ENCODE data around the gene TTPAL. TPM values are rescaled to one million over a fixed set of nuclear protein-coding genes. Genes with fewer than 3 reads are reported as not detected.

Gene TTPAL
- total and polyA plus RNA-seq, 9 of the 15 experiments (the other 6 are each of a cell fraction or from before 2014, with no cell fraction given): 1.1 to 7.0 (median 2.6) TPM

DNA sequence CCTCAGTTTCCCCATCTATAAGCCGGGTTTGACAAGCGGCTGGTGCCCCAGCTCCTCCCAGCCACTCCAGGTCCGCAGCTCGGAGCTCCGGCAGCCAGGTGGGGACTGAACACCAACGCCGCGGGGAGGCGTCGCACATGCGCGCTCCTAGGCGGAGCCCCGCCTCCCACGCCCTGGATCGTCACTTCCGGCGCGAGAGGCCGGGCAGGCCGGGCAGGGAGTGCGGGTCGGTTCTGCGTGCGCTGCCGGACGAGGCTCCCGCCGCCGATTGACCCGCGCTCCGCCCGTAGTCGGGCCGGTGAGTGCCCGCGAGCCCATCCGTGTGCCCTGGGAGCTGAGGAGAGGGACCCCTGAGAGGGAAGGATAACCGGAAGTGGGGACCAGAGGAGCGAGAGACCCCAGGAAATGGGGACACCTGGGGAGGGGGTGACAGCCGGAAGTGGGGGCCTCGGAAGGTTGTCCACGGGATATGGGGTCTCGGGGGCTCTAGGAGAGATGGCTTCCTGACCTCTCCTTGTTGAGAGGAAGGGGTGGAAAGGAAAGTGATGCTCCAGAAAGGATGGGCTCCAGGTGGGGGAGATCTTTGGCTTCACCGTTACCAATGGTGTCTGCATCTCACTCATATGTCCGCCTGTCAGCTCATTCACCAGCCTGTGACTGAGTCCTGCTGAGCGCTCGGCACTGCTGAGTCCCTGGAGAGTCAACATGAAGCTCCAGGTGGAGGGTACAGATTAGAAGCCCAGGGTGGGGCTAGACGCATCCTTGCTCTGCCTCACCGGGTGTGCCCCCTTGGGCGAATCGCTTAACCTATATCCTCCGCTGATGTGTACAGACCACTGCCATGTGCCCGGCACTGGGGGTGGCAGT is at the start of gene TTPAL (continued):
- TF ChIP-seq SUPT5H (IDR thresholded peaks at IDR 0.05) (peak; percentile 98), ETS2 (tag; IDR thresholded peaks at IDR 0.05; ENCODE audit: borderline replicate concordance, poor library complexity, severe bottlenecking) (no peak), ZNF561 (CRISPR knock-in tag; conservative IDR thresholded peaks at IDR 0.05) (peak; percentile 69; the same call in 1 of the 2 replicates), ZNF121 (CRISPR knock-in tag; conservative IDR thresholded peaks at IDR 0.05) (no peak), CSDE1 (IDR thresholded peaks at IDR 0.05) (no peak; a peak in 1 of 4 replicates), BRD4 (IDR thresholded peaks at IDR 0.05) (peak; percentile 37; the same call in 1 of the 2 replicates), ZNF780A (CRISPR knock-in tag; IDR thresholded peaks at IDR 0.05) (0 out of 2 replicates have a peak, but pooled peaks have one; percentile 41), XRCC5 (IDR thresholded peaks at IDR 0.05; ENCODE audit: low read depth, low read length) (0 out of 2 replicates have a peak, but pooled peaks have one; percentile 69), HNRNPL (IDR thresholded peaks at IDR 0.05; ENCODE audit: low read depth, low read length) (0 out of 2 replicates have a peak, but pooled peaks have one; percentile 28), HNRNPK (IDR thresholded peaks at IDR 0.05; ENCODE audit: low read depth, low read length, poor library complexity, severe bottlenecking) (no peak), GABPB1 (CRISPR knock-in tag; IDR thresholded peaks at IDR 0.05) (peak; percentile 97), LEF1 (IDR thresholded peaks at IDR 0.05) (no peak), HCFC1 (IDR thresholded peaks at IDR 0.05; ENCODE audit: low read depth, low read length) (peak; percentile 24; the same call in 1 of the 2 replicates), SMARCB1 (IDR thresholded peaks at IDR 0.05; ENCODE audit: insufficient read length, low read depth) (no peak)
- TF ChIP-seq, protein P1, sequence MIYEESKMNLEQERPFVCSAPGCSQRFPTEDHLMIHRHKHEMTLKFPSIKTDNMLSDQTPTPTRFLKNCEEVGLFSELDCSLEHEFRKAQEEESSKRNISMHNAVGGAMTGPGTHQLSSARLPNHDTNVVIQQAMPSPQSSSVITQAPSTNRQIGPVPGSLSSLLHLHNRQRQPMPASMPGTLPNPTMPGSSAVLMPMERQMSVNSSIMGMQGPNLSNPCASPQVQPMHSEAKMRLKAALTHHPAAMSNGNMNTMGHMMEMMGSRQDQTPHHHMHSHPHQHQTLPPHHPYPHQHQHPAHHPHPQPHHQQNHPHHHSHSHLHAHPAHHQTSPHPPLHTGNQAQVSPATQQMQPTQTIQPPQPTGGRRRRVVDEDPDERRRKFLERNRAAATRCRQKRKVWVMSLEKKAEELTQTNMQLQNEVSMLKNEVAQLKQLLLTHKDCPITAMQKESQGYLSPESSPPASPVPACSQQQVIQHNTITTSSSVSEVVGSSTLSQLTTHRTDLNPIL (CRISPR knock-in tag; IDR thresholded peaks at IDR 0.05): no peak
- TF ChIP-seq, protein P2, sequence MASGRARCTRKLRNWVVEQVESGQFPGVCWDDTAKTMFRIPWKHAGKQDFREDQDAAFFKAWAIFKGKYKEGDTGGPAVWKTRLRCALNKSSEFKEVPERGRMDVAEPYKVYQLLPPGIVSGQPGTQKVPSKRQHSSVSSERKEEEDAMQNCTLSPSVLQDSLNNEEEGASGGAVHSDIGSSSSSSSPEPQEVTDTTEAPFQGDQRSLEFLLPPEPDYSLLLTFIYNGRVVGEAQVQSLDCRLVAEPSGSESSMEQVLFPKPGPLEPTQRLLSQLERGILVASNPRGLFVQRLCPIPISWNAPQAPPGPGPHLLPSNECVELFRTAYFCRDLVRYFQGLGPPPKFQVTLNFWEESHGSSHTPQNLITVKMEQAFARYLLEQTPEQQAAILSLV (tag; IDR thresholded peaks at IDR 0.05): no peak
- TF ChIP-seq, protein P3, sequence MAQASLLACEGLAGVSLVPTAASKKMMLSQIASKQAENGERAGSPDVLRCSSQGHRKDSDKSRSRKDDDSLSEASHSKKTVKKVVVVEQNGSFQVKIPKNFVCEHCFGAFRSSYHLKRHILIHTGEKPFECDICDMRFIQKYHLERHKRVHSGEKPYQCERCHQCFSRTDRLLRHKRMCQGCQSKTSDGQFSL (CRISPR knock-in tag; IDR thresholded peaks at IDR 0.05): no peak
- TF ChIP-seq, protein P3 (tag; IDR thresholded peaks at IDR 0.05): no peak
- TF ChIP-seq, protein P4, sequence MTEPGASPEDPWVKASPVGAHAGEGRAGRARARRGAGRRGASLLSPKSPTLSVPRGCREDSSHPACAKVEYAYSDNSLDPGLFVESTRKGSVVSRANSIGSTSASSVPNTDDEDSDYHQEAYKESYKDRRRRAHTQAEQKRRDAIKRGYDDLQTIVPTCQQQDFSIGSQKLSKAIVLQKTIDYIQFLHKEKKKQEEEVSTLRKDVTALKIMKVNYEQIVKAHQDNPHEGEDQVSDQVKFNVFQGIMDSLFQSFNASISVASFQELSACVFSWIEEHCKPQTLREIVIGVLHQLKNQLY (CRISPR knock-in tag; conservative IDR thresholded peaks at IDR 0.05): 0 out of 4 replicates have a peak, but pooled peaks of 1 of the 2 experiments have one; percentile 76
- TF ChIP-seq, protein P5, sequence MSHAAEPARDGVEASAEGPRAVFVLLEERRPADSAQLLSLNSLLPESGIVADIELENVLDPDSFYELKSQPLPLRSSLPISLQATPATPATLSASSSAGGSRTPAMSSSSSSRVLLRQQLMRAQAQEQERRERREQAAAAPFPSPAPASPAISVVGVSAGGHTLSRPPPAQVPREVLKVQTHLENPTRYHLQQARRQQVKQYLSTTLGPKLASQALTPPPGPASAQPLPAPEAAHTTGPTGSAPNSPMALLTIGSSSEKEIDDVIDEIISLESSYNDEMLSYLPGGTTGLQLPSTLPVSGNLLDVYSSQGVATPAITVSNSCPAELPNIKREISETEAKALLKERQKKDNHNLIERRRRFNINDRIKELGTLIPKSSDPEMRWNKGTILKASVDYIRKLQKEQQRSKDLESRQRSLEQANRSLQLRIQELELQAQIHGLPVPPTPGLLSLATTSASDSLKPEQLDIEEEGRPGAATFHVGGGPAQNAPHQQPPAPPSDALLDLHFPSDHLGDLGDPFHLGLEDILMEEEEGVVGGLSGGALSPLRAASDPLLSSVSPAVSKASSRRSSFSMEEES (CRISPR knock-in tag; IDR thresholded peaks at IDR 0.05): no peak

All from K562 (cell line).